HG02678 (cell line): ENCODE data around the gene TNS3.

Experiments used
- ATAC-seq: cut with Tn5 transposase; IDR thresholded peaks from one replicate; pipeline ENCODE4 v1.9.1; 2021; ENCODE audit warnings: mild to moderate bottlenecking, moderate library complexity; ENCODE audit not compliant: unreplicated experiment

TNS3 gene

GRCh38 chr7:47393406-47393805 is 188.5 kb downstream of the TNS3 start:
- ATAC-seq: no peak

GRCh38 chr7:47392241-47392759 is 189.6 kb downstream of the TNS3 start:
- no peak for ATAC-seq

GRCh38 chr7:47391726-47392125 is 190.2 kb downstream of the TNS3 start:
- no peak for ATAC-seq

GRCh38 chr7:47390914-47391313 is 191.0 kb downstream of the TNS3 start:
- ATAC-seq: no peak

- no peak for ATAC-seq
These were observed 191.8 kb downstream of the TNS3 start for GRCh38 chr7:47389923-47390630.

- no peak for ATAC-seq
These were observed 192.6 kb downstream of the TNS3 start for GRCh38 chr7:47389171-47389922.

- no peak for ATAC-seq
These were observed 194.4 kb downstream of the TNS3 start for GRCh38 chr7:47387506-47387905.

GRCh38 chr7:47386273-47386835 is 195.6 kb downstream of the TNS3 start:
- no peak for ATAC-seq

GRCh38 chr7:47385536-47386125 is 196.3 kb downstream of the TNS3 start:
- ATAC-seq: no peak

GRCh38 chr7:47384755-47385535 is 197.0 kb downstream of the TNS3 start:
- ATAC-seq: no peak

GRCh38 chr7:47383696-47384445 is 198.0 kb downstream of the TNS3 start:
- ATAC-seq: no peak

GRCh38 chr7:47383072-47383471 is 198.8 kb downstream of the TNS3 start:
- ATAC-seq: no peak

GRCh38 chr7:47382200-47382599 is 199.7 kb downstream of the TNS3 start:
- no peak for ATAC-seq

GRCh38 chr7:47381134-47381495 is 200.8 kb downstream of the TNS3 start:
- no peak for ATAC-seq

GRCh38 chr7:47380325-47381133 is 201.4 kb downstream of the TNS3 start:
- ATAC-seq: no peak

- no peak for ATAC-seq
These were observed 202.1 kb downstream of the TNS3 start for GRCh38 chr7:47379629-47380324.

- ATAC-seq: no peak
These were observed 203.0 kb downstream of the TNS3 start for GRCh38 chr7:47378728-47379395.

- no peak for ATAC-seq
These were observed 204.2 kb downstream of the TNS3 start for GRCh38 chr7:47377741-47378140.
